OCI-LY1 (cell line): ENCODE results near the gene COG6.

Experiments used
- H2AFZ ChIP-seq: fragments of 200-600 bp; sonication (generic), shearing (Covaris generic); 2 replicates; pipeline ENCODE4 v1.6.0; 2014; ENCODE audit warnings: antibody characterized with exemption, mild to moderate bottlenecking, low read length
- H3F3A ChIP-seq: fragments of 200-600 bp; sonication (generic), shearing (Covaris generic); 2 replicates; pipeline ENCODE4 v1.6.0; 2014; ENCODE audit warnings: mild to moderate bottlenecking, antibody characterized with exemption, low read length, moderate library complexity; ENCODE audit not compliant: insufficient read depth
- H3K27ac ChIP-seq: fragments of 200-600 bp; sonication (generic); 2 replicates; pipeline ENCODE4 v1.5.1; 2014; ENCODE audit warnings: low read length, mixed run types, mild to moderate bottlenecking, low read depth; ENCODE audit not compliant: poor library complexity, severe bottlenecking
- H3K27me3 ChIP-seq: fragments of 200-600 bp; sonication (generic); 2 replicates; pipeline ENCODE4 v1.6.0; 2014; ENCODE audit warnings: antibody characterized with exemption, mild to moderate bottlenecking, low read length, moderate library complexity; ENCODE audit not compliant: insufficient read depth
- H3K36me3 ChIP-seq: fragments of 200-600 bp; sonication (generic); 2 replicates; pipeline ENCODE4 v1.6.1; 2014; ENCODE audit warnings: mild to moderate bottlenecking, antibody characterized with exemption, low read length, moderate library complexity, mixed read lengths; ENCODE audit not compliant: insufficient read depth
- H3K4me1 ChIP-seq: fragments of 200-600 bp; sonication (generic); 2 replicates; pipeline ENCODE4 v1.5.1; 2014; ENCODE audit warnings: mild to moderate bottlenecking, low read length, moderate library complexity; ENCODE audit not compliant: insufficient read depth, severe bottlenecking
- H3K4me2 ChIP-seq: fragments of 200-600 bp; sonication (generic), shearing (Covaris generic); 2 replicates; pipeline ENCODE4 v1.6.1; 2014; ENCODE audit warnings: low read length
- H3K4me3 ChIP-seq: fragments of 200-600 bp; sonication (generic); 2 replicates; pipeline ENCODE4 v1.5.1; 2014; ENCODE audit warnings: low read length, low read depth, mild to moderate bottlenecking, mixed read lengths; ENCODE audit not compliant: poor library complexity, severe bottlenecking
- H3K79me2 ChIP-seq: fragments of 200-600 bp; shearing (Covaris generic); 2 replicates; pipeline ENCODE4 v1.6.1; 2016; ENCODE audit warnings: mixed run types, low read length, mixed read lengths; ENCODE audit not compliant: insufficient read depth
- H3K9ac ChIP-seq: fragments of 200-600 bp; sonication (generic), shearing (Covaris generic); 2 replicates; pipeline ENCODE4 v1.6.1; 2014; ENCODE audit warnings: mild to moderate bottlenecking, low read length, mixed read lengths
- H3K9me2 ChIP-seq: fragments of 200-600 bp; sonication (generic), shearing (Covaris generic); 2 replicates; pipeline ENCODE4 v1.6.1; 2014; ENCODE audit warnings: low read depth, mild to moderate bottlenecking, low read length, mixed read lengths
- H3K9me3 ChIP-seq: fragments of 200-600 bp; shearing (Covaris generic); 2 replicates; pipeline ENCODE4 v1.6.1; 2014; ENCODE audit warnings: low read length, mixed read lengths
- H4K20me1 ChIP-seq: fragments of 200-600 bp; sonication (generic), shearing (Covaris generic); 2 replicates; pipeline ENCODE4 v1.6.0; 2016; ENCODE audit warnings: mild to moderate bottlenecking, low read length; ENCODE audit not compliant: insufficient read depth
- CTCF ChIP-seq: fragments of 200-600 bp; sonication (generic), shearing (Covaris generic); IDR thresholded peaks from 2 replicates; pipeline ENCODE4 v1.5.1; 2017; ENCODE audit warnings: mild to moderate bottlenecking, antibody characterized with exemption, low read length, moderate library complexity, mixed read lengths
- EZH2 ChIP-seq: fragments of 200-600 bp; sonication (generic), shearing (Covaris generic); IDR thresholded peaks from 2 replicates; pipeline ENCODE4 v1.8.0; 2017; ENCODE audit warnings: borderline replicate concordance, mixed run types, mild to moderate bottlenecking, antibody characterized with exemption, low read length, moderate library complexity, mixed read lengths

COG6 gene

GRCh38 chr13:39688699-39689405 is 33.4 kb downstream of the COG6 start:
- H2AFZ ChIP-seq = no peak overlapping the region
- H3K27me3 ChIP-seq = no peaks in the 10 kb centered on the region
- peaks cover 12% of the 10 kb centered on the region for H3K4me1 ChIP-seq
- H3K9ac ChIP-seq = no peak overlapping the region
- no peaks in the 10 kb centered on the region for H3K79me2 ChIP-seq
- H3K9me2 ChIP-seq = no peaks in the 10 kb centered on the region
- H3K27ac ChIP-seq = peak overlapping the region; percentile 58
- no peaks in the 10 kb centered on the region for H3K9me3 ChIP-seq
- H3K4me2 ChIP-seq = peak overlapping the region; percentile 1; the same call in 1 of the 2 replicates
- no peak overlapping the region for H3K4me3 ChIP-seq
- peaks cover 10% of the 10 kb centered on the region; the same call in 1 of the 2 replicates for H3K36me3 ChIP-seq
- H3F3A ChIP-seq = 0 out of 2 replicates have a peak, but pooled peaks cover 7% of the 10 kb centered on the region
- TF ChIP-seq CTCF (no peak), EZH2 (no peak)
- no peaks in the 10 kb centered on the region for H4K20me1 ChIP-seq

- peaks cover 6% of the 10 kb centered on the region; the same call in 1 of the 2 replicates for H3K36me3 ChIP-seq
- H4K20me1 ChIP-seq = no peaks in the 10 kb centered on the region
- H3K9ac ChIP-seq = no peak overlapping the region
- no peaks in the 10 kb centered on the region for H3K9me3 ChIP-seq
- no peak overlapping the region for H2AFZ ChIP-seq
- H3K27ac ChIP-seq = no peak overlapping the region
- H3K9me2 ChIP-seq = no peaks in the 10 kb centered on the region
- H3K4me2 ChIP-seq = no peak overlapping the region
- peaks cover 12% of the 10 kb centered on the region for H3K4me1 ChIP-seq
- no peak for TF ChIP-seq EZH2
- no peak for TF ChIP-seq CTCF
- H3K27me3 ChIP-seq = no peaks in the 10 kb centered on the region
- 0 out of 2 replicates have a peak, but pooled peaks cover 7% of the 10 kb centered on the region for H3F3A ChIP-seq
- H3K4me3 ChIP-seq = no peak overlapping the region
- no peaks in the 10 kb centered on the region for H3K79me2 ChIP-seq
Measured at GRCh38 chr13:39692660-39693438, 37.4 kb downstream of the COG6 start.

GRCh38 chr13:39699274-39699673 is 43.8 kb downstream of the COG6 start:
- TF ChIP-seq EZH2 = no peak
- no peak for TF ChIP-seq CTCF
- H3K4me2 ChIP-seq = no peak overlapping the region

More at GRCh38 chr13:39699274-39699673, 43.8 kb downstream of the COG6 start:
- Histone ChIP-seq H3K79me2 (no peaks in the 10 kb centered on the region), H3K4me3 (no peak overlapping the region), H2AFZ (no peak overlapping the region), H3F3A (no peaks in the 10 kb centered on the region), H3K9me3 (no peaks in the 10 kb centered on the region), H3K36me3 (no peaks in the 10 kb centered on the region), H3K9ac (no peak overlapping the region), H3K4me1 (no peaks in the 10 kb centered on the region), H3K27ac (no peak overlapping the region), H4K20me1 (no peaks in the 10 kb centered on the region), H3K27me3 (no peaks in the 10 kb centered on the region), H3K9me2 (no peaks in the 10 kb centered on the region)
